SIG-M5 (cell line): Measurements from ENCODE around the gene PCMTD2.

Experiments used
- DNase-seq: peaks from one replicate; lab custom pipeline; 2025; lab: John Stamatoyannopoulos, UW

Gene PCMTD2

GRCh38 chr20:64255361-64256281 is at the start of gene PCMTD2:
Gene PCMTD2 (plus strand): TSS chr20:64255748. CDS start chr20:64259966, 4,218 bp downstream.
- DNase-seq: no peak

- DNase-seq: no peak
Observed at GRCh38 chr20:64206614-64207013, 48.9 kb upstream of the PCMTD2 start.

- no peak for DNase-seq
Observed at GRCh38 chr20:64207641-64208590, 47.6 kb upstream of the PCMTD2 start.

DNA sequence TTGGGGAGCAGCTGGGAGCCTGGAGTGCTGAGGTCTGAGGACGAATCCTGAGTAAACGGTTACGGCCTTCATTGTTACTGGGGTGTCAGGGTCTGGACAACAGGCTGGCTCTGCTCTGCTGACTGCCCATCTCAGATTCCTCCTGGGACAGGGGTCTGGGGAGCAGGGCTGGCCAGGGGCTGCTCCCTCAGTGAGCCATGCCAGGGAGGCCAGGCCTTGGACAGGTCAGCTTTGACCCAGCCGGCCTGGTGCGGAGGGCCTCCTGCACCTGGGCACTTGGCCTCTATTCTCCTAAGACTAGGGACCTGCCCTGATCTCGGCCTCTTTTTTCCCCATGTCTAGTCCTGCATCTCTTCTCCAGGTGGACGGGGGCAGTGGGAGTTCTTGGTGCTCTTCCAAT is 46.4 kb upstream of the PCMTD2 start:
- DNase-seq: no peak

DNA sequence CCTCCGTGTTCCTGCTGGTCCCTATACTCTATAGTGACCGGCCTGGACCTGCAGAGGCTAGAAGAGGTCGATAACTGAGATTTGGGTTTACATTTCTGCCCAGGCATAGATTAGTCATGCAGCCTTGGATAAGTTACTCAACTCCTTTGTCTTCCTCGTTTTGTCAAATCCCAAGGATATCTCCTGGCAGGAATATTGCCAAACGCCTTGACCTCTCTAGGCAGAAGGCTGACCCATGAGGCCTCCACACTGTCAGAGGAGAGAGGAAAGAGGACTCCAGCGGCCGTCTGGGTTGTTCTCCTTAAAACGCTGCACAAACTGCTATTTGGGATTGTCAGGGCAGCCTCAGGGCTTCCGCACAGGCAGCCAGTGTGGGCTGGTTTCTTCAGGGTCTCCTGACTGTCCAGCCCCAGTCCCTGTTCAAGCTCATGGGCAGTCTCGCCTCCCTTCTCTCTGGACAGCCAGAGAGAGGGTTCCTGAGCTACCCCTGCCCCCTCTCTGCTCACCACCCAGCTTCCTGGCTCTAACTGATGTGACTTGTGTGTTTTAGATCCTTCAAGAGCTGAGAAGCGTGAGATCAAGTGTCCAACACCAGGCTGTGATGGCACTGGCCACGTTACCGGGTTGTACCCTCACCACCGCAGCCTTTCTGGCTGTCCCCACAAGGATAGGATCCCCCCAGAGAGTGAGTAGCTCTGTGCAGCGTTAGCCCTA is 44.7 kb upstream of the PCMTD2 start:
- DNase-seq: no peak

- DNase-seq: no peak
Observed at GRCh38 chr20:64211874-64212658, 43.5 kb upstream of the PCMTD2 start.

DNA sequence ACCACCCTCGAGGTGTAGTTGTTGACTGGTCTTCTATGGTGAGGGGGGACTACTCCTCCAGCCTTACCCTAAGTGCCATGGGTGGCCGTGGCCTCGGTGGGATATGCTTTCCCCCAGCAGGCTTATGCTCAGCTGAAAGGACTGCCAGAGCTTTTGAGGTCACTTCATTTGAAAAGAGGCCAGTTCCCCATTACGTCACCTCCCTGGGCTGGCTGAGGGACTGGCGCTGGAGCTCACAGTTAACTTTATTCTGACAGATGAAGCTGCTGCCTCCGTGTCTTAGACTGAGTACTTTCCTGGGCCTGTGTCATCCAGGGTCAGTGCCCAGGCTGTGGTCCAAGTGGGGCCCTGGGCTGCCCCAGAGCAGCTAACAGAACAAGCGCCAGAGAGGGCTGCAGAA is 42.8 kb upstream of the PCMTD2 start:
- DNase-seq: no peak

DNA sequence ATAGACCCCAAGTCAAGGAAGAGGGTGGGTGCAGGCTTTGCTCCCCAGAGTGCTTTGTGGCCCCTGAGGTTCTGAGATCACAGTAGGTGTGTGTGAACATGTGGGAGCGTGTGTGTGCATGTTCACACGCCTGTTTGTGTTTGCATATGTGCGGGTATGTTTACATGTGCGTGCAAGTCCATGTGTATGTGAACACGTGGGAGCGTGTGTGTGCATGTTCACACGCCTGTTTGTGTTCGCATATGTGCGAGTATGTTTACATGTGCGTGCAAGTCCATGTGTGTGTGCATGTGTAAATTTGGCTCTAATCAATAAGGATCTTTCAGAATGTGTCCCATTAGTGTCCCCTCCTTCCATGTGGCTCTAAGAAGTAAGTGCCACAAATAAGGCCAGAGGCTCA is 41.4 kb upstream of the PCMTD2 start:
- no peak for DNase-seq

- DNase-seq: no peak
Observed at GRCh38 chr20:64214952-64215351, 40.6 kb upstream of the PCMTD2 start.

GRCh38 chr20:64216036-64216435 is 39.5 kb upstream of the PCMTD2 start:
- no peak for DNase-seq

DNA sequence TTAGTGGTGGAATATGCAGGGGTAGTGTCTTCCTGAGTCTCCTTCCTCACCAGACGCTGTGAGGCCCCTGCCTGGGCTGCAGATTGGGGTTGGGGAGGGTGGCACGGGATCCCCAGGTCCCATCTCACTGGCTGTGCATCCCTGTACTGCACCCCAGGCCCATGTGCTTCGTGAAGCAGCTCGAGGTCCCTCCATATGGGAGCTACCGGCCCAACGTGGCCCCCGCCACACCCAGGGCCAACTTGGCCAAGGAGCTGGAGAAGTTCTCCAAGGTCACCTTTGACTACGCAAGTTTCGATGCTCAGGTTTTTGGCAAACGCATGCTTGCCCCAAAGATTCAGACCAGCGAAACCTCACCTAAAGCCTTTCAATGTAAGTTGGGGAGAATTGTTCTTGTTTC is 38.6 kb upstream of the PCMTD2 start:
- DNase-seq: no peak

- no peak for DNase-seq
Observed at GRCh38 chr20:64217539-64218221, 37.9 kb upstream of the PCMTD2 start.

DNA sequence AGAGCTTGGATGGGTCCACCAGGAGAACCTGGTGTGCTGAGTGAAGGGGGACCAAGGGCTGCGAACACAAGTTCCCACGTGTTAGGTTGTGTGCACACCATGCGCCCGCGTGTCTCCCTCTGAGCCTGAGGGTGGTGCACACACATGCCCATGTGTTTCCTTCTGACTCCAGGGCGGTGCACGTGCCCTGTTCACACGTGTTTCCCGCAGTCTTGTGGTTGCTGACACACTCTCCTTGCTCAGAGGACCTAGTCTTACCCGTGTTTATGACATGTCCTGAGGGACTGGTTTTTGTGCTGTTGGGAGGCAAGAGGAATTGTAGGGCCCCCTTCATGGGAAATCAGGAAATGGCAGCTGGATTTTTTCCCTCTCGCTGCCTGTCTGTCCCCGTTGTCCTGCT is 36.3 kb upstream of the PCMTD2 start:
- DNase-seq: no peak

DNA sequence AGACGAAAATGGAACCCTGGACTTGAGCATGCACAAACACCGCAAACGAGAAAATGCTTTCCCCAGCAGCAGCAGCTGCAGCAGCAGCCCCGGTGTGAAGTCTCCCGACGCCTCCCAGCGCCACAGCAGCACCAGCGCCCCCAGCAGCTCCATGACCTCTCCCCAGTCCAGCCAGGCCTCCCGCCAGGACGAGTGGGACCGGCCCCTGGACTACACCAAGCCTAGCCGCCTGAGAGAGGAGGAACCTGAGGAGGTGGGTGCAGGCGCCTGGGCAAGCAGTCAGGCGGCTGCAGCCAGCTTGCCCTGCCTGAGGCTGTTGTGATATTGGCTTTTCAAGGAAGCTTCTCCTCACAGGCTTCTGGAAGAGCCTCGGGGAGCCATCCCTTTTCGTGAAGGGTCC is 35.8 kb upstream of the PCMTD2 start:
- no peak for DNase-seq

DNA sequence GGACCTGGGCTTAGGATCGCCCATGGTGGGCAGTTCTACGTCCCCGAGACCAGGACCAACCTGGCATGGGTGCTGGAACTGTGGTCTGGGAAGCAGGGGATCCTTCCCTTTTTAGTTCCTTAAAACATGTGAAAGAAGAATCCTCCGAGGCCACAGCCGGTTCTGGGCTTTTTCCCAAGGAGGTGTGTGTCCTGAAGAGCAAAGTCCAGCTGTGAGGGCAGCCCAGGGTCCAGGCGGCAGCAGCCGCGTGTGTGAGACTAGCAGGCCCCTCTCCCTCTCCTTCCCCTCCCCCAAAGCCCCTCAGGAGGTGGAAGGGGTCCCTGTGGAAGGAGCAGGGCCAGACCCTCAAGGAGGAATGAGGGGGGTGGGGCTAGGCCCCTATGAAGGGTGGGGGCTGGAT is 35.1 kb upstream of the PCMTD2 start:
- no peak for DNase-seq

DNA sequence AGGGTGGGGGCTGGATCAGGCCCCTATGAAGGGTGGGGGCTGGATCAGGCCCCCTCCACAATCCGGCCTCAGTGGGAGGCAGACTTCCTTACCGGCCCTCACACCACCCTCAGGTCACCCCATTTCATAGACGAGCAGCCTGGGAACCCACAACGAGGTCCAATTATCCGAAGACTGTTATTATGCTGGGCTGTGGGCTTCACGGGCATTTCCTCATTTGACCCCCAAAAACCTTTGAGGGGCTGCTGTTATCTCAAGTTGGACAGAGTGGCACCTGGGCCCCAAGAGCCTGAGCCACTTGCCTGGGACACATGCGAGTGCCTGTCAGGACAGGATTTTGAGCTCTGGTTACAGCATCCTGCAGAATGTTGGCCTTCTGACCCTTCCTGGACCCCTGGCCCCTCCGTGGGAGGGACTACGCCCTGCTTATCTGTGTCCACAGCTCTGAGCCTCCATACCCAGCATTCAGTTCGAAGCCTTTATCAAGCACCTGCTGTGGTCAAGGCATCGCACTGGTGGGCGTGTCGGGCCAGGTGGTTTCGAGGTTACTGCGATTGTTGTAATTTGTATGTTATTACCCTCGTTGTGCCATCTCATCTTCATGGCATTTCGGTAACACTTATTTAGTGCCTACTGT is 34.5 kb upstream of the PCMTD2 start:
- no peak for DNase-seq

- DNase-seq: no peak
Observed at GRCh38 chr20:64222291-64222735, 33.2 kb upstream of the PCMTD2 start.

- no peak for DNase-seq
Observed at GRCh38 chr20:64222851-64223525, 32.6 kb upstream of the PCMTD2 start.

GRCh38 chr20:64223526-64224067 is 32.0 kb upstream of the PCMTD2 start:
- DNase-seq: no peak
